Cardiac muscle cell (in vitro differentiated cells and primary cell): Measurements from ENCODE around the gene ZDHHC11. TPM values are rescaled to one million over a fixed set of nuclear protein-coding genes. Genes with fewer than 3 reads are reported as not detected.
"Not testable (repeated sequence)": the region's sequence is repeated elsewhere in the genome, so short reads cannot be mapped to it uniquely, and the experiment has no call there.

Experiments used
- DNase-seq, 2 donors: peaks; one replicate each; pipeline versions ENCODE4 v3.0.0 to v3.0.0-alpha.2; 2010 to 2017; ENCODE audit warnings: low read depth in 1 of 2, low spot score in 1 of 2
- H3K27ac ChIP-seq: fragments of 200-600 bp; sonication (generic); 2 replicates; pipeline ENCODE4 v1.5.1; 2016
- H3K27me3 ChIP-seq: fragments of 200-600 bp; sonication (generic); 2 replicates; pipeline ENCODE4 v1.6.0; 2016; ENCODE audit warnings: control low read depth
- H3K36me3 ChIP-seq: fragments of 200-600 bp; sonication (generic); 2 replicates; pipeline ENCODE4 v1.5.1; 2016; ENCODE audit warnings: control low read depth
- H3K4me1 ChIP-seq: fragments of 200-600 bp; sonication (generic); 2 replicates; pipeline ENCODE4 v1.8.1; 2017; ENCODE audit warnings: low read depth, mild to moderate bottlenecking, mixed run types
- H3K4me3 ChIP-seq: fragments of 200-600 bp; sonication (generic); 2 replicates; pipeline ENCODE4 v1.5.1; 2016; ENCODE audit warnings: mild to moderate bottlenecking
- H3K9me3 ChIP-seq: fragments of 200-600 bp; sonication (generic); 2 replicates; pipeline ENCODE4 v1.5.1; 2017; ENCODE audit warnings: low read depth, mild to moderate bottlenecking, control low read depth
- polyA plus RNA-seq: library from polyadenylated mRNA; unstranded; fragments of >200 nt; fragmentation: Nextera tagmentation; extraction: Ambion mirVana; gene quantifications from 2 replicates; pipeline ENCODE4 v1.2.1, GENCODE V29; 2016
- total RNA-seq: library from RNA; depleted of rRNA; stranded (reverse); fragments of >200 nt; gene quantifications from 2 replicates; pipeline ENCODE4 v1.2.3, GENCODE V29; 2016
- TF ChIP-seq, protein P1 (sequence below): IDR thresholded peaks from 2 replicates; pipeline ENCODE4 v1.5.1; 2012; ENCODE audit warnings: low read depth, mild to moderate bottlenecking, low read length

ZDHHC11 gene
- total and polyA plus RNA-seq, 2 experiments from 2014 or later: 12.4 TPM

DNA sequence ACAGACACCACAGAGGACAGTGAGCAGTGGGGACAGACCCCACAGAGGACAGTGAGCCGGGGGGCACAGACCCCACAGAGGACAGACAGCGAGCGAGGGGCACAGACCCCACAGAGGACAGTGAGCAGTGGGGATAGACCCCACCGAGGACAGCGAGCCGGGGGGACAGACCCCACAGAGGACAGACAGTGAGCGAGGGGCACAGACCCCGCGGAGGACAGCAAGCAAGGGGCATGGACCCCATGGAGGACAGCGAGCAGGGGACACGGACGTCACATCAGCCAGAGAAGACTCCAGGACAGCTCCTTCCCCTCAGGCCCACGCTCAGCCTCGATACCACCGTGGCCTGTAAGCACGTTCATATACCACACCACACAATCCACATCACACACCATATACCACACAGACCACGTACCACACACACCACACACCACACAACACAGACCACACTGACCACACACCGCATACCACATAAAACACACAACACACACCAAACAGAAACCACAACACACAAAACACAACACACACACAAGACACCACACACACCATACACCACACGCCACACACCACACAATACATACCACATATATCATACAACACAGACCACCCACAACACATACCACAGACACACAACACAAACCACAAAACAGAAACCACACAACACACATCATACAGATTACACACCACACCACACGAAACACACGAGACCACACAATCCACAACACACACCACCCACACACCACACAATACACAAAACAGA is 5.2 kb upstream of the ZDHHC11 start:
- Histone ChIP-seq H3K4me1 (no peaks in the 10 kb centered on the region), H3K9me3 (no peaks in the 10 kb centered on the region), H3K27me3 (no peaks in the 10 kb centered on the region), H3K36me3 (peaks cover 3% of the 10 kb centered on the region), H3K4me3 (no peak overlapping the region), H3K27ac (no peak overlapping the region)
- DNase-seq: no peak
- TF ChIP-seq, protein P1, sequence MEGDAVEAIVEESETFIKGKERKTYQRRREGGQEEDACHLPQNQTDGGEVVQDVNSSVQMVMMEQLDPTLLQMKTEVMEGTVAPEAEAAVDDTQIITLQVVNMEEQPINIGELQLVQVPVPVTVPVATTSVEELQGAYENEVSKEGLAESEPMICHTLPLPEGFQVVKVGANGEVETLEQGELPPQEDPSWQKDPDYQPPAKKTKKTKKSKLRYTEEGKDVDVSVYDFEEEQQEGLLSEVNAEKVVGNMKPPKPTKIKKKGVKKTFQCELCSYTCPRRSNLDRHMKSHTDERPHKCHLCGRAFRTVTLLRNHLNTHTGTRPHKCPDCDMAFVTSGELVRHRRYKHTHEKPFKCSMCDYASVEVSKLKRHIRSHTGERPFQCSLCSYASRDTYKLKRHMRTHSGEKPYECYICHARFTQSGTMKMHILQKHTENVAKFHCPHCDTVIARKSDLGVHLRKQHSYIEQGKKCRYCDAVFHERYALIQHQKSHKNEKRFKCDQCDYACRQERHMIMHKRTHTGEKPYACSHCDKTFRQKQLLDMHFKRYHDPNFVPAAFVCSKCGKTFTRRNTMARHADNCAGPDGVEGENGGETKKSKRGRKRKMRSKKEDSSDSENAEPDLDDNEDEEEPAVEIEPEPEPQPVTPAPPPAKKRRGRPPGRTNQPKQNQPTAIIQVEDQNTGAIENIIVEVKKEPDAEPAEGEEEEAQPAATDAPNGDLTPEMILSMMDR: no peak

DNA sequence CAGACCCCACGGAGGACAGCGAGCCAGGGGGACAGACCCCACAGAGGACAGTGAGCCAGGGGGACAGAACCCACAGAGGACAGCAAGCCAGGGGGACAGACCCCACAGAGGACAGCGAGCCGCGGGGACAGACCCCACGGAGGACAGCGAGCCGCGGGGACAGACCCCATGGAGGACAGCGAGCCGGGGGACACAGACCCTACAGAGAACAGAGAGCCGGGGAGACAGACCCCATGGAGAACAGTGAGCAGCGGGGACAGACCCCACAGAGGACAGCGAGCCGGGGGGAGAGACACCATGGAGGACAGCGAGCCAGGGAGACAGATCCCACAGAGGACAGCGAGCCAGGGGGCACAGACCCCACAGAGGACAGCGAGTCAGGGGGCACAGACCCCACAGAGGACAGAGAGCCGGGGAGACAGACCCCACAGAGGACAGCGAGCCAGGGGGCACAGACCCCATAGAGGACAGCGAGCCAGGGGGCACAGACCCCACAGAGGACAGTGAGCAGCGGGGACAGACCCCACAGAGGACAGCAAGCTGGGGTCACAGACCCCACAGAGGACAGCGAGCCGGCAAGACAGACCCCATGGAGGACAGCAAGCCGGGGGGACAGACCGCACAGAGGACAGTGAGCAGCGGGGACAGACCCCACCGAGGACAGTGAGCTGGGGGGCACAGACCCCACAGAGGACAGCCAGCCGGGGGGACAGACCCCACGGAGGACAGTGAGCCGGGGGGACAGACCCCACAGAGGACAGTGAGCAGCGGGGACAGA is 4.4 kb upstream of the ZDHHC11 start:
- no peak for DNase-seq
- H3K27me3 ChIP-seq: no peaks in the 10 kb centered on the region
- H3K9me3 ChIP-seq: no peaks in the 10 kb centered on the region
- TF ChIP-seq, protein P1: no peak
- H3K27ac ChIP-seq: no peak overlapping the region
- H3K36me3 ChIP-seq: peaks cover 2% of the 10 kb centered on the region
- peaks cover under 1% of the 10 kb centered on the region for H3K4me1 ChIP-seq
- no peak overlapping the region for H3K4me3 ChIP-seq

DNA sequence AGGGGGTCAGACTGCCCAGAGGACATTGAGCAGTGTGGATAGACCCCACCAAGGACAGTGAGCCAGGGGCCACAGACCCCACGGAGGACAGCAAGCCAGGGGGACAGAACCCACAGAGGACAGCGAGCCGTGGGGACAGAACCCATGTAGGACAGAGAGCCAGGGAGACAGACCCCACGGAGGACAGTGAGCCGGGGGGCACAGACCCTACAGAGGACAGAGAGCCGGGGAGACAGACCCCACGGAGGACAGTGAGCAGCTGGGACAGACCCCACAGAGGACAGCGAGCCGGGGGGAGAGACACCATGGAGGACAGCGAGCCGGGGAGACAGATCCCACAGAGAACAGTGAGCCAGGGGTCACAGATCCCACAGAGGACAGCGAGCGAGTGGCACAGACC is 3.4 kb upstream of the ZDHHC11 start:
- Histone ChIP-seq H3K36me3 (no peaks in the 10 kb centered on the region), H3K9me3 (no peaks in the 10 kb centered on the region), H3K27ac (no peak overlapping the region), H3K4me1 (peaks cover 8% of the 10 kb centered on the region), H3K27me3 (no peaks in the 10 kb centered on the region), H3K4me3 (no peak overlapping the region)
- no peak for DNase-seq
- TF ChIP-seq, protein P1: no peak

GRCh38 chr5:853416-854090 is 2.8 kb upstream of the ZDHHC11 start:
- H3K36me3 ChIP-seq, H3K4me1 ChIP-seq, DNase-seq, H3K4me3 ChIP-seq, H3K9me3 ChIP-seq, H3K27ac ChIP-seq, H3K27me3 ChIP-seq: not testable (repeated sequence)

DNA sequence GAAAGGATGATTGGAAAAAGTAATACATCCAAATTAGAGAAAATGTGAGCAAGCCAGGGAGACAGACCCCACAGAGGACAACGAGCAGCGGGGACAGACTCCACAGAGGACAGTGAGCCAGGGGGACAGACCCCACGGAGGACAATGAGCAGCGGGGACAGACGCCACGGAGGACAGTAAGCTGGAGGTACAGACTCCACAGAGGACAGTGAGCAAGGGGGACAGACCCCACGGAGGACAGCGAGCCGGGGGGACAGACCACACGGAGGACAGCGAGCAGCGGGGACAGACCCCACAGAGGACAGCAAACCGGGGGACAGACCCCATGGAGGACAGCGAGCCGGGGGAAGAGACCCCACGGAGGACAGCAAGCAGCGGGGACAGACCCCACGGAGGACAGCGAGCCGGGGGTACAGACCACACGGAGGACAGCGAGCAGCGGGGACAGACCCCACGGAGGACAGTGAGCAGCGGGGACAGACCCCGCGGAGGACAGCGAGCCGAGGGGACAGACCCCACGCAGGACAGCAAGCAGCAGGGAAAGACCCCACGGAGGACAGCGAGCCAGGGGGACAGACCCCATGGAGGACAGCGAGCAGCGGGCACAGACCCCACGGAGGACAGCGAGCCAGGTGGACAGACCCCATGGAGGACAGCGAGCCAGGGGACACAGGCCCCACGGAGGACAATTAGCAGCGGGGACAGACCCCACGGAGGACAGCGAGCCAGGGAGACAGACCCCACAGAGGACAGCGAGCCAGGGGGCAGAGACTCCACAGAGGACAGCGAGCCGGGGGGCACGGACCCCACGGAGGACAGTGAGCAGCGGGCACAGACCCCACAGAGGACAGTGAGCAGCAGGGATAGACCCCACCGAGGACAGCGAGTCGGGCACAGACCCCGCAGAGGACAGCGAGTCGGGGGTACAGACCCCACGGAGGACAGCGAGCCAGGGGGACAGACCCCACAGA is 1.9 kb upstream of the ZDHHC11 start:
- TF ChIP-seq, protein P1: no peak
- no peaks in the 10 kb centered on the region for H3K27me3 ChIP-seq

More for the DNA sequence above, 1.9 kb upstream of the ZDHHC11 start:
- Histone ChIP-seq H3K36me3 (no peaks in the 10 kb centered on the region), H3K4me1 (peaks cover 8% of the 10 kb centered on the region), H3K4me3 (no peak overlapping the region), H3K9me3 (no peaks in the 10 kb centered on the region), H3K27ac (no peak overlapping the region)
- DNase-seq: no peak
